GM18868 (cell line): ENCODE data around the gene RBM17.
A peak's percentile ranks its signal among the peaks of the same experiment; 100 is the strongest.
"Not testable (repeated sequence)": the region's sequence is repeated elsewhere in the genome, so short reads cannot be mapped to it uniquely, and the experiment has no call there.

Experiments used
- ATAC-seq: cut with Tn5 transposase; IDR thresholded peaks from one replicate; pipeline ENCODE4 v1.9.1; 2021; ENCODE audit warnings: mild to moderate bottlenecking, moderate library complexity; ENCODE audit not compliant: unreplicated experiment

RBM17 gene

GRCh38 chr10:6151087-6151977, 62.5 kb downstream of the RBM17 start:
- peak; percentile 83 for ATAC-seq

GRCh38 chr10:6153845-6154244, 65.0 kb downstream of the RBM17 start:
- ATAC-seq = no peak

- no peak for ATAC-seq
These were observed 65.7 kb downstream of the RBM17 start for GRCh38 chr10:6154566-6154965.

GRCh38 chr10:6158276-6158675, 69.4 kb downstream of the RBM17 start:
- no peak for ATAC-seq

- ATAC-seq = no peak
These were observed 73.1 kb downstream of the RBM17 start for GRCh38 chr10:6161921-6162320.

GRCh38 chr10:6162589-6163356, 73.9 kb downstream of the RBM17 start:
- ATAC-seq = no peak

GRCh38 chr10:6163364-6164270, 74.8 kb downstream of the RBM17 start:
- peak; percentile 94 for ATAC-seq

GRCh38 chr10:6164271-6165095, 75.6 kb downstream of the RBM17 start:
- ATAC-seq = no peak

- no peak for ATAC-seq
These were observed 76.4 kb downstream of the RBM17 start for GRCh38 chr10:6165221-6165725.

- ATAC-seq = not testable (repeated sequence)
These were observed 77.1 kb downstream of the RBM17 start for GRCh38 chr10:6165933-6166332.
